GM18511 (cell line): ENCODE results near the gene SHISA9.
"Not testable (repeated sequence)": the region's sequence is repeated elsewhere in the genome, so short reads cannot be mapped to it uniquely, and the experiment has no call there.

Source experiments
- ATAC-seq: cut with Tn5 transposase; IDR thresholded peaks from one replicate; pipeline ENCODE4 v1.9.1; 2021; ENCODE audit warnings: mild to moderate bottlenecking, moderate library complexity; ENCODE audit not compliant: unreplicated experiment

SHISA9 gene

DNA sequence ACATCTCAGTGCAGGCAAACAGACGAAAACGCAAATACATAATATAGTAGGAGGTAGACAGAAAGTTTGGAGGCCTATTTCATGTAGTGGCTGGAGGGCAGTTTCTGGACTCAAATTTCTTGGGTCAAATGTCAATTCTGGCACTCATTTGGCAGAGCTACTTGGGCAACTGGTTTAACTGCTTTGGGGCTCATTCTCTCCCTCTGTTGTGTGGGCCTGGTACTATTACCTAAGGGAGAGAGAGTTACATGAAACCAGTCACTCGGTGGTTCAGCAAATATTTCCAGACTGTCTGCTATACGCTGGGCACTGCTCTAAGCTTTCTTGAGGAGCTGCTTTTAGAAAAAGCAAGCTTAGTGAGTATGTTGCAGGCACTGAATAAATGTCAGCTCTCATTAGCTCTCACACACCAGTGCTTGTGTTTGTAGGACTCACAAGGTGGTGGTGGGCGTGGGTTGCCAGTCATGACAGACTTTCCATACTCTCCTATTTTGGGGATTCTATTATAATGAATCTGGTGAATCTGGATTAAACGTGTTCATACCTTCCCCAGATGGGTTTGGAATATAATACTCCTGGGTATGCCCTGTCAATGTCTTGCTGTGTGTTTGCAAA lies 1.8 kb upstream of the SHISA9 start:
- ATAC-seq, result no peak

DNA sequence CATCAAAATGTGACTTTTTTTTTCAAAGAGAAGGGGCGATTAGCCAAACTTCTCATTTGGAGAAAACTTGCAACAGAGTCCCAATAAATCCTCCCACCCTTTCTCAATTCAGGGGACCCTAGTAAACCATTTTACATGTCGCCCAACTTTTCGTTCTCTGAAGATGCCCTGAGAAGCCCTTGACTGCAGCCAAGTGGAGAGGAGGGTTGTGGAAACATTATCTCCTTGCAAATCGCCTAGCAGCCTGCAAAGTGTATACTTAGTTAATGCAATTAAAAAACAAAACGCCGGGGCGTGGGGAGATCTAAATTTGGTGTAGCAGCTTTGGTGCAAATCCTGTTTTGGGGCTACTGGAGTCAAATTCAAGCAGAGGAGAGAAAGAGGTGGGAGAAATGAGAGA lies 1.2 kb upstream of the SHISA9 start:
- no peak for ATAC-seq

DNA sequence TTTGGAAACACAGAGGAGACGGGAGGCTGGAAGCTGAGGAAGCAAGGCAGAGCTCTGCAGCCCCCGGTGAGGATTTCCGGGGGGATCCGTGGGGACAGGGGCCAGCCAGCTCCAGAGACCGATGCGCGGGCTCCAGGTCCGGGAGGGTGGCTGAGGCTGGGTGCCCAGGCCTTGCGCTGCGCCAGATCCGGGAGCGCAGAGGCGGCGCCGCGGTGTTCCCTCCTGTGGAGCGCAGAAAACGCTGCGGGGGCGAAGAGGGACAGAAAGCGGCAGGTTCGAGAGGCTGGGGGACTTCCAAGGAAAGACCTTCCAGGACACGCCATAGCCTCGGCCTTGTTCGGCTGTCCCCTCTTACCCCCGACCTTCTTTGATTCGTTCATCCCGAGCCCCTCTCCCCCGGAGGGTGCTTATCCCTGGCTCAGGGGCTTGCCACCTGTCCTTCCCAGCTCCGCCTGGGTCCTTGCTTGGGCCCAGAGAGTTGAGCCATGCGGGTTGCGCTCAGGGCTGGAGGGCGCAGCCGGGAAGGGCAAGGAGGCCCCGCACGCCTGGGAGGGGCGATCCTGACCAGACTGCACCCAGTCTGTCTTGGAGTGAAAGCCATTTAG lies 697 bp upstream of the SHISA9 start:
- ATAC-seq, result no peak

DNA sequence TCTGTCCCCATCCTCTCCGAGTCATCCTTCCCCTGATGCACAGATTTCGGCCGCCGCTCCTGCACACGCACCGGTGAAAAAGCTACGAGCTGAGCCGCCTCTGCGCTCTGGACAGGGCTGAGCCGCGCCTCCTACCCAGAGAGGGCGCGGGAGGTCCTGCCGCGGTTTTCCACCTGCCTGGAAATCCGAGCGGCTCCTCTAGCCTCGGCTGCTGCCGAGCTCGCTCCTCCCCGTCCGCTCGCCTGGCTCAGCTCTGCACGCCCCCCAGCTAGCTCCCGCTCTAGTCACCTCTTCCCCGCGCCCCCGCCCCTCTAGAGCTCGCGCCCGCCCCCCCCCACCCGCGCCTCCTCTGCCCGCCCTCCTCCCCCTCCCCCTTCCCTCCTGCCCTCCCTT lies 198 bp upstream of the SHISA9 start:
- ATAC-seq, result no peak

DNA sequence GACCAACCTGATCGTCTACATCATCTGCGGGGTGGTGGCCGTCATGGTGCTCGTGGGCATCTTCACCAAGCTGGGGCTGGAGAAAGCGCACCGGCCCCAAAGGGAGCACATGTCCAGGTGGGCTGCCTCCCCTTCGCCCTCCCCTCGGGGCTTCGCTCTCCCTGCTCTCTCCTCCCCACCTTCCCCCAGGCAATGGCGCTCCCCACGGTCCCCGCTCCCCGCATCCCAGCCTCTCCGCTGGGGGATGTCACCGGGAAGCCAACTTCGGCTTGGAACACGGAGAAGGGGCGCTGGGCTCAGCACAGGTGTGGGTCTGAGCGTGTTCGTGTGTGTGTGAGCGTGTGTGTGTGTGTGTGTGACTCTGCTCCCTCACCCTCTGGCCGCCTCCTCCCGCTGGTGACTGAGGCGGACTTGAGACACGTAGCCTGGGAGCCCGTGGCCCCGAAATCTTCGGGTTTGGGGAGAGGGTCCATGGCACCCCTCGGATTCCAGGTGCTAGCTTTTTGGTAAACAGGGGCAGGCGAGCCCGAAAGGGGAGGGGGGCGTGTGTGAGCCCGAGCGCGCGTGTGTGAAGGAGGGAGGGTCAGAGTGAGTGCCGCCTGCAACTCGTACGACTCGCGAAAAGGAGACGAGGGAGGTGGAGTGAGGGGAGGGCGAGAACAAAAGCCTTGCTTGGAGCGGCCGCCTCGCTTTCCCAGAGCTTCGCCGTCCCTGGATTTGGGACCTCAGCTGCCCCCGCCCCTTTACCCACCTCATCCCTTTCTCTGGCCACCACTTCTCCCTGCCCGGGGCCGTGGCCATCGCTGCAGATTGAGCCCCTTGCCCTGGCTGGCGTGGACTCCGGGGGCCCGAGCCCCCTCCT lies 1.3 kb downstream of the SHISA9 start:
- ATAC-seq, result no peak

DNA sequence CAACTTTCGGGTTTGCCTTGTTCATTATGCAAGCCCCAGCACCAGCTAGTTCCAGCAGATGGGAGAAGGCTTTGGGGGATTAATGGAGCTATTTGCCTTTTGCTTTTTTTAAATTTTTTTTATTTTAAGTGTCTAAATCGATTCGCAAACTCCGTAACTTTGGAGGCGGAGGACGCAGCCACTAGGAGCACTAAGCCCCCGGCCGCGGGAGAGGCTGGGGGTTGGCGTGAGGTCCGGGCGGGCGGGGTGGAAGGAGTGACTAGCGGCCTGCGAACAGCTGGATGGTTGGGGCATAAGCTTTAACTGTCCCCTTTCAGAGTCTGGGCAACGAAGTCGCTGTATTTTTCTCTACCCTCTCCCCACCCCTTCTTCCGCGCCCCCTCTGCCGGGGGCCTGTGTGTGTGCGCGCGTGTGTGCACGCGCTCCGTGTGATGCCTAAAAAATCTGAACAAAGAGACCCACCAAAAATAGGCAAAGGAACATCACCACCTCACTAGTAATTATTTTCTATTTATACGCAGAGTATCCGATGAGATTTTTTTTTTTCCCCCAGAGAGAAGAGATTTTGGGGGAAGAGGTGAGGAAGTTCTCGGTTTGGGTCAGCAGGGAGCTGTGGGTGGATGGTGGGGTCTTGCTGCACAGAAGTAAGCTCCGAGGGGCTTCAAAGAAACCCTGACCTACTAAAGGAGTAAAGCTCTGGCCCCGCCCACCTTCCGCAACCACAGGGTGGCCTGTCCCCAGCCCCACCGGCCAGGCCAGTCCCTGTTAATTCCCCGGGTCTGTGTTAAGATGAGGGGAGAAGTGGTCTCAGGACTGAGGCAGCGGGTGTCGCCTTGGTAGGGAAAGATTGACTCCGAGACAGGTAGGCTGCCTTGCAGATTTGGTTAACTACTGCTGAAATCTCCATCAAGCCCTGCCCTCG lies 2.3 kb downstream of the SHISA9 start:
- ATAC-seq, result no peak

DNA sequence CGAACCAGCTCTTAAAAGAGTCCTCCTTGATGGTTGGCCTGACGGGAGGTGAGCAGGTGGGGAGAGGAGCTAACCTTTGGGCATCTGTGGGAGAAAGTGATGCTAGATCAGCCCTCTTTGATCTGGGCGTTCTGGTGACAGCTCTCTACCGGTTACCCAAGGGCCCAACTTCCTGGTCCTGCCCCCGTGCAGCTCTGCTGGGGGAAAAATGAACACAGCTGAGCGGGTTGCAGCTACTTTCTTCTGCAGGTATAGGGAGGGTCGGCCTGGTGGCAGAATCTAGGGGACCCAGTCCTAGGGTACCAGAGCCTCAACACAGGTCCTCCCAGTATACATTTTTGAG lies 2.9 kb downstream of the SHISA9 start:
- no peak for ATAC-seq

DNA sequence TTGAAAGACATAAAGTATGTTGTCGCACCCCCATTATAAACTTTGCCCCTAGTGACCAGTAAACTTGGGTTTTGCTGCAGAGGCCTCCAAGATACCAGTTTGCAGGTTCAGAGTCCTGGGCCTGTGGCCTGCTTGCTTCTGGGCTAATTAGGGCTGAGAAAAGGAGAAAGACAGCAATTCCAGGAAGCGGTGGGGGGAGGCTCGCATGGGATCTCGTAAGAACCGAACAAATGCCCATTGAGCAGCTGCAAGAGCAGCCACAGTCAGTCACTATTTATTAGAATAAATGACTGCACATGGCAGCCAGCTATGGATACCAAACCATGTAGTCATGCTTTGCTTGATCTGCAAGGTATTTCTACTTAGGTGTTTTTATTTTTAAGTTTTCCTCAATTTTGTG lies 4.9 kb downstream of the SHISA9 start:
- ATAC-seq, result no peak

DNA sequence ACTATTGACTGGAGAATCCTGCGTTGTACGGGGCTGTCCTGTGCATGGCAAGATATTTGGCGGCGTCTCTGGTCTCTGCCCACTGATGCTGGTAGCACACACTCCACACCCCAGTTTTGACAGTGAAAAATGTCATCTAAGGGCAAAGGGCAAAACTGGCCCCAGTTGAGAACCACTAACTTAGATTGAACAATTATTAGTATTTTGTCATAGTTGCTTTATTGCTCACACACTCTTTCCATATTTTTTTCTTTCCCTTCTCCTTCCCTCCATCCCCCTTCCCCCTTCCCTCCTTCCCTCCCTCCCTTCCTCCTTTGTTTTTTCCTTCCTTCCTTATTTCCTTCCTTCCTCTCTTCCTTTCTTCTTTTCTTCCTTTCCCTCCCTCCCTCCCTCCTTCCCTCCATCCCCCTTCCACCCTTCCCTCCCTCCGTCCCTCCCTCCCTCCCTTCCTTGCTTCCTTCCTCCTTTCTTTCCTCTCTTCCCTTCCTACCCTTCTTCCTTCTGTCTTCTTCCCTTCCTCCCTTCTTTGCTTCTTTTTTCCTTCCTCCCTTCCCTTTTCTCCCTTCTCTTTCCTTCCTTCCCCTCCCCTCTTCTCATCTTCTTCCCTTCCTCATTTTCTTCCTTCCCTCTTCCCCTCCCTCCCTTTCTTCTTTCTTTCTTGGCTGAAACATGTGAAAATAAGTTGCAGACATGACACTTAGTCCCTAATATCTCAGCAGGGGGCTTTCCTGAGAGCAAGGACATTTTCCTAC lies 5.5 kb downstream of the SHISA9 start:
- ATAC-seq, result no peak

DNA sequence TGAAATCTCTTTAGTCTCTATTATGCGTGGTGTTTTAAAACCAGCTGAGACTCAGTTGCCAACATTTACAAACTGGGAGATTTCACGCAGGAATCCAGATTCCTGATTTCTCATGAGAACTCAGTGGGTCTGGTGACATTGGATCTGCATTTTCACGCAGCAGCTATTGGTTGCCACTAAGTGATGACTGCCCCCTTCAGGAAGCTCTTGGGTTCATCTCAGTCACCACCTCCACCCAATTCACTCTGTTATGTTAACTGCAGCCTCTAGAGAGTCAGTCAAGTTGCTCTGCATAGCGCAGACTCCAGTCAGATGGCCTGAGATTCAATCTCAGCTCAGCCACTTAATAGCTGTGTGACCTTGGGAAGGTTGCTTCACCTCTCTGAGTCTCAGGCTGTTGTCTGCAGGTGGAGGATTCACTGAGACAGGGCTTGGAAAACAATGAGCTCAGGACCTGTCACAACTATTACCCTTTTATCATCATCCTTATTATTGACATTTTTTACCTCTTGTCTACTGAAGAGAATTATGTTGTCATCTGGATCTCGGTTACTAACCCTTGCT lies 6.4 kb downstream of the SHISA9 start:
- ATAC-seq, result no peak

DNA sequence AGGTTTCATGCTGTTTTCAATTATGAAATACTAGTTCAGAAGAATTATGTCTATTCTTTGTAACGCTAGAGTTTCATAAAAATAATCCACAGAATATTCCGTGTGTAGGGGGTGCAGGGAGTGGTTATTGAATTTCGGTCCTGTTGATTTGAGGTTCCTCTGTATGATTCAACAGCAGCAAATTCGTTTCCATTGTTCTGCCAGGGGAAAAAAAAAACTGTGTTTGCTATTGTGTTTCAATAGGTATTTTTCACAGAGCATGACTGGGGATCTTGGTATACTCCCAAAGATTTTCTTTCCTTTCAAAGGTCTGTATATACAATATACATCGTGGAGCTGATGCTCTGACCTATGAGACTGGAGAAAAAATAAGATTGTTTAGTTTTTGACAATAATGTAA lies 15.8 kb downstream of the SHISA9 start:
- no peak for ATAC-seq

DNA sequence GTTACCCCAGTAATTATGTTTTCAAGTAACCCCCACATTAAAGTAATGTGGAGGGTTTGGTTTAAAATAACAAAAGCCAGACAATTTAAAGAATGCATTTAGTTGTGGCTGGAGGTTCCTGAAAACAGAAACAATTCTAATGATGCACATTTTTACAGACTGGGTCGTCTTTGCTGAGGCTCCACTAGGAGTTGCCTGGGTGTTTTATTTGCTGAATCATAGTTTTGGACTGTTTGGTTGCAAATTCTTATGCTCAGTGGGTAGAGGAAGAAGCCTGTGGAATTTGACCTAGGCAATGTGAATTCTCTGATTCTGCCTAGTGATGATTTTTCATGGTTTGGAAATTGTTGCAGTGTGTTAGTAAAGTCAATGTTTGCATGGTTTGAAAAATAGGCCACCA lies 16.3 kb downstream of the SHISA9 start:
- ATAC-seq, result no peak

DNA sequence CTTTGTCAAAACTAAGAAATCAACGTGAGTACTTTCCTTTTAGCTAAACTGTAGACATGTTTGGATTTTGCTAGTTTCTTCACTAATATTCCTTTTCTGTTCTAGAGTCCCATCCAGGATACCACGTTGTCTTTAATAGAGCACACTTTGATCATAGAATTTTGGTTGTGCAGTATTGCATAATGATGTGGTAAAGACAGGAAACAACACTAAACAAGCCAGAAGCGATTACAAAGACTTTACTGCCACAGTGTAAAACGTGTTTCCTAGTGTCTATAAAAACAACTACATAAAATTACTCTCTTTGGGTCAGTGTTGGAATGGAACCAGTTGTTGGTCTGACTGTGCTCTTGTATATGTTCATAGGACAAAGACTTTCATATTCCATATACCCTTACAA lies 19.3 kb downstream of the SHISA9 start:
- ATAC-seq, result no peak

DNA sequence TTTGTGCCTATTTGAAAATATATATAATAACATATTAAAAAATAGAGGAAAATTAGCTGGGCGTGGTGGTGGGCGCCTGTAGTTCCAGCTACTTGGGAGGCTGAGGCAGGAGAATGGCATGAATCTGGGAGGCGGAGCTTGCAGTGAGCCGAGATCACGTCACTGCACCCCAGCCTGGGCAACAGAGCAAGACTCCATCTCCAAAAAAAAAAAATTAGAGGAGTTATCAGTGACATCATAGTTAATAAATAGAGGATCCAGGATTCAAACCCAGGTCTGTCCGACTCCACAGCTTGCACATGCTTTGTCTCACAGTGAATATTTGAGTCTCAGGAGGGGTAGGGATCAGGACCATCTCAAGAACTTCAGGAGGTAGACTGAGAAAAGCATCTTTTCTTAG lies 22.2 kb downstream of the SHISA9 start:
- not testable (repeated sequence) for ATAC-seq

DNA sequence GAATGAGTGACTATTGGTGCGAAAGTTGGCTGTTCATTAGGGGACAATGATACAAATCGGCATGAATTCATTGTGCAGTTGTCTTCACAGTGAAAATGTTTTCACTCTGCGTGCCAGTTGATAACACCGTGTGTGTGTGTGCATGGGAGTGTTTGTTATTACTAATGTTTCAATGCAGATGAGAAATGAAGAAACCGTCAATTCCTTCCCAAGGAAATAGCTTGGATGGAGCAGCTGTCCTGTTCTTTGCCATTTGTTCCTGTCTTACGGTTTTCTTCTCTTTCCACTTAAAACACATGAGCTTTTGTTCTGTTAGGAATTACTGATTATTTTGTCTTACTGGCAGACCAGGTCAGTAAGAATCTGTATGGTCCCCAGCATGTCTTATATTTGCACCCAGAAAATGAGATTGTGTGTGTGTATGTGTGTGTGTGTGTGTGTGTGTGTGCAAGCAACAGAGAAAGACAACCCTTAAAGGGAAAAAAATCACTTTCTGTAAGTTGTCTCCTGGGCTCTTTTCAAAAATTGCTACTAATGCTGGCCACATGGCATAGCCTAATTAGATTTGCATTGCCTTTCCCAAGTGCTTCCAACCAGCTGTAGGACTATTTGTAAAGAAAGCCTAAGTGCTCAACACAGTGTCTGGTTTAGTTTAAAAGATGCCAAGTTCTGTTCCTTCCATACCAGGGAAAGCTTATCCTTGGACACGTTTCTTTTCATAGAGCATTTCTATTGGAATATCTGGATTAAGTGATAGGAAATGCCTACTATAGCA lies 23.8 kb downstream of the SHISA9 start:
- ATAC-seq, result no peak

DNA sequence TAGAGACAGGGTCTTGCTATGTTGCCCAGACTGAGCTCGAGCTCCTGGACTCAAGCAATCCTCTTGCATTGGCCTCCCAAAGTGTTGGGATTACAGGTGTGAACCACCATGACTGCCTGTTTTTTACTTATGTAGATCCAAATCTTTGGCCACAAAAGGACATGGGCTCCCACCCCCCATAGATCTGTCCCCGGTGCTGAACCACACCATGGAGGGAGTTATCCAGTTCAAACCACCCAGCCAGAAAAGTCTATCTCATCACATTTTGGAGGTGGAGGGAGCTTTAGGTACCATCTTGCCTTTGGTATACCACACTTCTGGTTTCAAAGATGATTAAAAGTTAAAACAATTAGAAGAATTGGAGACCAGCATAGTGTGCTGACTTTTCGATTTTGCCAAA lies 26.2 kb downstream of the SHISA9 start:
- ATAC-seq, result no peak

DNA sequence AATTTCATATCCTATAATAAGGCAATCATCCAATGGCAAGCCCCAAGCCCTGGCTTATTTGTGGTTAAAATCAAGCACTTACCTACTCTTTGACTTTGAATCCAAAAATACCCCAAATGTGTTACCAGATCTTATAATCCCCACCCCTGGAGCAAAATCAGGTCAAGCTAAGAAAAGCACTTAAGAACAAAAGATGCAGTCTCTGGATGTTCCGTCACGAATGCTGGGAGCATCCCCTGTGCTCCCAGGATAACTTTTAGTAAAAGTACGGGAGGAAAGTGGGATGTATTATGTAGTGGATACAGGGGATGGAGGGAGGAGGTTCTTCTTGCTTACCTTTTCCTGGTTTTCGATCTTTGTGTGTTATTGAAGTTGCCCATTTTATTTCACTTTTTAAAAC lies 29.5 kb downstream of the SHISA9 start:
- ATAC-seq, result no peak

DNA sequence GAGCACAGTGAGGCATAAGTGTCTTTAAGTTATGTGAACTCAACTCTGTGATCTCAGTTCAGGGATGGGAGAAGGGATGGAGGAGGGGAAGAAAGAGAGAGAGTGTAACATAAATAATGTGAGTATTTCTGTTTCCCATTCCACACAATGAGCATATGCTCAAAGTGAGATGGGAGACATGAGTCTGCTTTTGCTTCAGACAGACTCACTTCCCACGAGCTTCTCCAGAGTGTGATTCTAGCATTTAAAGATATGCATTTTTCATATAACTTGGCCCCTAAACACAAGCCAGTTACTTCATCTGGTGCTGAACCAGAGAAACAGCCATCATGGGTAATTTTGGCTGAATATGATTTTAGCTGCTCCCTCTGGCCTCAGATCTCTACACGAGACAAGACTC lies 35.0 kb downstream of the SHISA9 start:
- ATAC-seq, result no peak

DNA sequence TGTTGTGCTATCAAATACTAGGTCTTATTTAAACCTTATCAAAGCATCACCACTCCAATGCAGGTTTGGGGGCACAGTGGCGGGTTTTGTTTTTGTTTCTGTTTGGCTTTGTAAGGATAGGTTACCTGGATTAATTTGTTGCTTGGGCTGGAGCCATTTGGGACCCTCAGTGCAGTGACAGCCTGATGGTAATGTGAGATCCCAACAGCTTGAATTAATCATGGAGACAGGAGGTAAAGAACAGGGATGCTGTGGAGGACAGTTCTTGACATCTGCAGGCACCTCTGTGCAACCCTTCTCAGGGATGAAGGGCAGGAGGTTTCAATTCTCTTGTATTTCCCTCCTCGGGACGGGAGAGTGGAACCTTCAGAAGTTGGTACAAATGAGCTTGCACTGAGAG lies 40.5 kb downstream of the SHISA9 start:
- ATAC-seq, result no peak

DNA sequence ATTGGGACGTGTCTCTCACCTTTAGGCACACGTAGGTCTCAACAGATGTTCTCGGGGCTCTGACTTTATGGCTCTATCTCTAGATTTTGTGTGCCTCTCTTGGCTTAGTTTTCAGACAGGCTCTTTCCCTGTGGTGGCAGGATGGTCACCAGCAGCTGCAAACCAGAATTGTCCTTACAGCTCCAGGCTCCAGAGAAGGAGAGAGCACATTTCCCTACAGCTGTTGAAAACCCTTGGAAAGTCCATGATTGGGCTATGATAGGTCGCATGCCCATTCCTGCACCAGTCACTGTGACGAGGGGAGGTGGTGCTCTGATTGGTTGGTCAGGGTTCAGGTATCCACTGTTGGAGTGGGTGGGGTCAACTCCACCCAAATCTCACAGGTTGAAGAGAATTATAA lies 41.5 kb downstream of the SHISA9 start:
- no peak for ATAC-seq
